COLO829 (cell line): Measurements from ENCODE around the gene WFIKKN1.

ENCODE experiments used
- DNase-seq: peaks from one replicate; pipeline ENCODE4 v3.0.0; 2012; ENCODE audit warnings: low spot score

The WFIKKN1 gene

DNA sequence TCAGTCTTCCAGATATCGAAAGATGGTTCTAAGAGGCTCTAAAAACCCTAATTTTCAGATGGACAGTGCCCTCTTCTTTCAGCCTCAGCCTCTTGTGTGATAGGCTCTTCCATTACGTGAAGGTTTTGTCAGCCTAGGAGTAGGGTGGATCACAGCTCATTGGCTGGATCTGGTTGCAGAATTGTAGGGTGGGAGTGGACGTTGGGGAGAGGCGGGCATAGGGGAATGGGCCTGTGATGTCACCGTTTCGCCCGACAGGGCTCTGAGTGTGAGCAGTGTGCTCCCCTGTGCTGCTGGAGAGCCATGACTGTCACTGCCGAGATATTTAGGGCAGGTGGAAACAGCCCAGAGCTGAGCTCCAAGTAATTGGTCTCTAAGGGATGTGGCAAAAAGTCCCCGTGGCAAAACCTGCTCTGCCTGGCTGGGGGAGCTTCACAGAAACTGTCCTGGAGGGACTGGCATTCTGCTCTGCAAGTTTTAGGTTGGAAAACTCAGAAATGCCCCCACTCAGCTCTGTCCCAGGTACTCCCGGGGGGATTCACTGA is 6.2 kb upstream of the WFIKKN1 start:
- no peak for DNase-seq

DNA sequence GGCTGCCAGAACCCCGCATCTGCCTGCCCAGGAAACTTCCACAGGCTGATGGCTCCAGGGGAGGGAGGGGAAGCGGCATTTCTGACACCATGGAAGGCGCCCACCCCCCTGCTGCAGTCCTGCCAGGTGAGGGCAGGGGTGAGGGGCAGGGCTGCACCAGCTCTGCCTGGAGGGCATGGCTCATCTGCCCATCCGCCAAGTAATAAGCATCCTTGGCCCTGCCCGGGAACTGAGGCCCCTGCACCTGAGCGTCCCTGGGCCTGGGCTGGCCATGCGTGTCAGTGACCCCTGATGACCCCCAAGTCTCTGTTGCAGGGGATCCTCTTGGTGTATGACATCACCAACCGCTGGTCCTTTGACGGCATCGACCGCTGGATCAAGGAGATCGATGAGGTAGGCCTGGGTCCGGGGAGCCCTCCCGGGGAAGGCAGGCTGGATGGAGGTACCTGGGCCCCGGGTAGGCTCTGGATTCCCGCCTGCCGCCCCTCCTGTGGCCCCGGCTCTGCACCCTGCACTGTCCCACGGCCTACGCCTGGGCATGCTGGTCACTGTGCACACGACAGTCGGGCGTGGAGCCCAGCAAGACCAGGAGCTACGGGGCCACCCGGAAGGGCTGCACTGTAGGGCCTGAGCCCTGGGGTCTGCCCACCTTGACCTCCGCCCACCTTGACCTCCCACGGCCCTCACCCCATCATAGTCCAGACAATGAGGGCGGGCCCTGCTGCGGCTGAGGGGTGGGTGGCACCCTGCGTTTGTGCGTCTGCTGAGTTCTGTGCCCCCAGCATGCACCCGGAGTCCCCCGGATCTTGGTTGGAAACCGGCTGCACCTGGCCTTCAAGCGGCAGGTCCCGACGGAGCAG is 5.4 kb upstream of the WFIKKN1 start:
- no peak for DNase-seq

DNA sequence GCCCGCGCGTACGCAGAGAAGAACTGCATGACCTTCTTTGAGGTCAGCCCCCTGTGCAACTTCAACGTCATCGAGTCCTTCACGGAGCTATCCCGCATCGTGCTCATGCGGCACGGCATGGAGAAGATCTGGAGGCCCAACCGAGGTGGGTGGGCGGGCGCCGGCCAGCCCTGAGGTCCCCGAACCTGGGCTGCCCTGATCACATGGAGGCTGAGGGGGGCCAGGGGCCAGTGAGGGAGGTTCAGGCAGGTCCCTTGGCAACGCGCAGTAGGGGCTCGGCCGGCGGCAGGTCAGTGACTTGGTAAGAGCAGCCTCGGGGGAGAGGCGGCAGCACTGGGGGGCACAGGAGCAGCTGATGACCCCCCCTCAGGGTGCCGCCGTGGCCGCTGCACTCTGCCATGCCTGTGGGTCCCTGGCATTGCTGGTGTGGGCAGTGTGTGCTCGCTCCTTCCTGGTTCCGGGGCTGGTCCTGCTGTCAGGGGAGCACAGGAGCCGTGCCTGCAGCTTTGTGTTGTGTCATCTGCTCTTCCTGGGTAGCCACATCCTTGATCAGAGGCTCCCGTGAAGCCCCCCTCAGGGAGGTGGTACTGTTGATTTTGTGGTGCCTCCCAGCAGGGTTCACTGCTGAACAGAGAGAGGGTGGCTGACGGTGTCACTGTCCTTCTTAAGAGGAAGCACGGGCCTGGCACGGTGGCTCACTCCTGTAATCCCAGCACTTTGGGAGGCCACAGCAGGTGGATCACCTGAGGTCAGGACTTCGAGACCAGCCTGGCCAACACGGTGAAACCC is 4.6 kb upstream of the WFIKKN1 start:
- DNase-seq: no peak

- peak; percentile 63 for DNase-seq
Observed at GRCh38 chr16:626787-627453, 3.9 kb upstream of the WFIKKN1 start.

DNA sequence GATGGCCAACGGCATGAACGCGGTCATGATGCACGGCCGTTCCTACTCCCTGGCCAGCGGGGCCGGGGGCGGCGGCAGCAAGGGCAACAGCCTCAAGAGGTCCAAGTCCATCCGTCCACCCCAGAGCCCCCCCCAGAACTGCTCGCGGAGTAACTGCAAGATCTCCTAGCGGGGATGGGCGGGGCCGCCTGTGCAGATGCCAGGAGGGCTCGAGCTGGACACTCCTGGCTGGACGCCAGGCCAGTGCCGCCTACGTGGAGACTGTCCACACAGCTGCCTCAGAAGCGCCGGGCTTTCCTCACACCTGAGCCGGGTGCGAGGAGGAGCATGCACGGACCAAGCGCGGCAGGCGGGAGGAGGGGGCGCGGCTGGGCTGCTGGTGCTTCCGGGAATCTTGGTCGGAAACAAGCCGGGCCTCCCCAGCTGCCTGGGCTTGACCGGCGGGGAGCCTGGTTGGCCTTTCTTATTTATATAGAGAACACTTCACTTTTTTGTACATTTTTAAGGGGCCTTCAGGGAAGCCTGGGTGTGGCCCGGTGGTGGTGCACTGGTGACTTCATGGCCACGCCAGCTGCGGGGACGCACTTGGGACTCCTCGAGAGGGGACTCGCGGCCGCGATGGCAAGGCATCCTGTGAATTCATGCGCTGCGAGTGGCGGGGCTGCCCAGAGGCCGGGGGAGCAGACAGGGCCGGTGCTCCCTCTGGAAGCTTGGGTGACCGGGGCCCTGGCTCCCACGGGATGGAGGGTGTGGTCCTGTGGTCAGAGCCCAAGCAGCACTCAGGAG is 3.1 kb upstream of the WFIKKN1 start:
- DNase-seq: no peak

GRCh38 chr16:628321-629061 is 2.3 kb upstream of the WFIKKN1 start:
- no peak for DNase-seq

DNA sequence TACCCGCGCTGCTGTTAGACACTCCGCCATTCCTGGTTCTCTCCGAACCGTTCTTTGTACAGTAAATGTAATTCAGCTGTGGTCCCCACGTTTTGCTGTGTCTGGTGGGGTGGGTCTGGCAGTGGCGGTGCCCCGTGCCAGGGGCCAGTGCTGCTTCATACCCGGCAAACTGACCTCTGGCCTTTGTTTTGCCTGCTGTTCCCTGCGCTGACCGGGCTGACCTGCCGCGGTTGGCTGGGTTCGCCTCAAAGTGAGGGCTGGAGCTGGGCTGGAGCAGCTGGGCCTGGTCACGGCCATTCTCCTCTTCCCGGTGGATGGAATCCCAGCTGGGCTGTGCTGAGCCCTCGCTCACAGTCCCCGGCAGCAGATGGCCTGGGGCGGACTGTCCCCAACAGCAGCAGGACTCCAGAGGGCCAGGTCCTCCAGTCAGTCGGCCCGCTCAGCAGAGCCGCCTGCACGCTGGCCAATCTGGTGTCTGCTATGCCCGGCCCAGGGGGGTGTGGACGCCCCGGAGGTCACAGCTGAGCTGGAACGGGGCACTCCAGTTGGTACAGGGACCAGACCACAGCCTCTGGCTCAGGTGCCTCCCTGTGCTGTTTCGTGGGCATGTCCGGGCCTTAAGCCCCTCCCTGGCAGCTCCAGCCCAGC is 1.5 kb upstream of the WFIKKN1 start:
- no peak for DNase-seq

- DNase-seq: no peak
Observed at GRCh38 chr16:629833-630248, 944 bp upstream of the WFIKKN1 start.

DNA sequence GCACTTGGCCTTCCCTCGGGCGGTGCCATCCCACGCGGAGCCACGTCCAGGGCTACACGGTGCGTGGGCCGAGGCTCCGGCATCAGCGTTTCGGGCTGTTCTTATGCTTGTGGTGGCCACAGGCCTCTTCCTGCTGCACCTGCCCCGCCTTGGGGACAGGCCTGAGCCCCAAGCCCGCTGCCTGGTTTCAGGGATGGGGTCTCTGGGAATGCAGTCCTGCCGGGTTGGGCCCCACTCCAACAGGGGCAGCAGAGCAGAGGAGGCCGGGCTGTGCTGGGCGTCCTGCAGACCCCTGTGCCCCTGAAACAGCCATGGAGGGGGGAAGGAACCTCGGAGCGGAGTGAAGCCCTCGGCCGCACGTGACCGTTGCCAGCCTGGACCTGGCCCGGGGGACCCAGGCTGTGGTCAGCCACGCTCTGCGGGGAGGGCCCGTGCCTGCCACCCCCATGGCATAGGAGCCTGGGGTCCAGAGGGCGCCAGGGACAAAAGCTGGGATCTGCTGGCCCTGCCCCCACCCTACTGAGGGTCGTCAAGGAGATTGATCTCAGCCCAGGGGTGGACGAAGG is 453 bp upstream of the WFIKKN1 start:
- DNase-seq: no peak

DNA sequence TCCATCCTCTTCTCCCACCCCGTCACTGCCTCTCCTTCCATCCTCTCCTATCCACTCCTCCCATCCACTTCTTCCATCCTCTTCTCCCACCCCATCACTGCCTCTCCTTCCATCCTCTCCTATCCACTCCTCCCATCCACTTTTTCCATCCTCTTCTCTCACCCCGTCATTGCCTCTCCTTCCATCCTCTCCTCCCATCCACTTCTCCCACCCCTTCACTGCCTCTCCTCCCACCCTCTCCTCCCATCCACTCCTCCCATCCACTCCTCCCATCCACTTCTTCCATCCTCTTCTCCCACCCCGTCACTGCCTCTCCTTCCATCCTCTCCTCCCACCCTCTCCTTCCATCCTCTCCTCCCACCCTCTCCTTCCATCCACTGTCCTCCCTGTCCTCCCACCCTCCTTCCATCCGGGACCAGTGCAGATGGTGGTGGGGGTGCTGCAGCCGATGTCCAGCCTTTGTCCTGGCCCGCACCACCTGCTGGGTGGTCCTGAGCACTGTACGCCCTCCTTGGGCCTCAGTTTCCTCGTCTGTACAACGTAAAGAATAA is 1.1 kb downstream of the WFIKKN1 start:
- DNase-seq: no peak

DNA sequence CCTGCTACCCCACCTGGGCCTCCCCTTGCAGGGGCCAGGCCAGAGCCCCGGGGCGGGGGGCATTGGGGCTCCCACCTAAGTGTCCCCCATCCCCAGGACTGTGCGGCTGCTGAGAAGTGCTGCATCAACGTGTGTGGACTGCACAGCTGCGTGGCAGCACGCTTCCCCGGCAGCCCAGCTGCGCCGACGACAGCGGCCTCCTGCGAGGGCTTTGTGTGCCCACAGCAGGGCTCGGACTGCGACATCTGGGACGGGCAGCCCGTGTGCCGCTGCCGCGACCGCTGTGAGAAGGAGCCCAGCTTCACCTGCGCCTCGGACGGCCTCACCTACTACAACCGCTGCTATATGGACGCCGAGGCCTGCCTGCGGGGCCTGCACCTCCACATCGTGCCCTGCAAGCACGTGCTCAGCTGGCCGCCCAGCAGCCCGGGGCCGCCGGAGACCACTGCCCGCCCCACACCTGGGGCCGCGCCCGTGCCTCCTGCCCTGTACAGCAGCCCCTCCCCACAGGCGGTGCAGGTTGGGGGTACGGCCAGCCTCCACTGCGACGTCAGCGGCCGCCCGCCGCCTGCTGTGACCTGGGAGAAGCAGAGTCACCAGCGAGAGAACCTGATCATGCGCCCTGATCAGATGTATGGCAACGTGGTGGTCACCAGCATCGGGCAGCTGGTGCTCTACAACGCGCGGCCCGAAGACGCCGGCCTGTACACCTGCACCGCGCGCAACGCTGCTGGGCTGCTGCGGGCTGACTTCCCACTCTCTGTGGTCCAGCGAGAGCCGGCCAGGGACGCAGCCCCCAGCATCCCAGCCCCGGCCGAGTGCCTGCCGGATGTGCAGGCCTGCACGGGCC is 1.9 kb downstream of the WFIKKN1 start:
- DNase-seq: no peak

DNA sequence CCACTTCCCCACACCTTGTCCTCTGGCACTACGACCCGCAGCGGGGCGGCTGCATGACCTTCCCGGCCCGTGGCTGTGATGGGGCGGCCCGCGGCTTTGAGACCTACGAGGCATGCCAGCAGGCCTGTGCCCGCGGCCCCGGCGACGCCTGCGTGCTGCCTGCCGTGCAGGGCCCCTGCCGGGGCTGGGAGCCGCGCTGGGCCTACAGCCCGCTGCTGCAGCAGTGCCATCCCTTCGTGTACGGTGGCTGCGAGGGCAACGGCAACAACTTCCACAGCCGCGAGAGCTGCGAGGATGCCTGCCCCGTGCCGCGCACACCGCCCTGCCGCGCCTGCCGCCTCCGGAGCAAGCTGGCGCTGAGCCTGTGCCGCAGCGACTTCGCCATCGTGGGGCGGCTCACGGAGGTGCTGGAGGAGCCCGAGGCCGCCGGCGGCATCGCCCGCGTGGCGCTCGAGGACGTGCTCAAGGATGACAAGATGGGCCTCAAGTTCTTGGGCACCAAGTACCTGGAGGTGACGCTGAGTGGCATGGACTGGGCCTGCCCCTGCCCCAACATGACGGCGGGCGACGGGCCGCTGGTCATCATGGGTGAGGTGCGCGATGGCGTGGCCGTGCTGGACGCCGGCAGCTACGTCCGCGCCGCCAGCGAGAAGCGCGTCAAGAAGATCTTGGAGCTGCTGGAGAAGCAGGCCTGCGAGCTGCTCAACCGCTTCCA is 2.7 kb downstream of the WFIKKN1 start:
- no peak for DNase-seq

DNA sequence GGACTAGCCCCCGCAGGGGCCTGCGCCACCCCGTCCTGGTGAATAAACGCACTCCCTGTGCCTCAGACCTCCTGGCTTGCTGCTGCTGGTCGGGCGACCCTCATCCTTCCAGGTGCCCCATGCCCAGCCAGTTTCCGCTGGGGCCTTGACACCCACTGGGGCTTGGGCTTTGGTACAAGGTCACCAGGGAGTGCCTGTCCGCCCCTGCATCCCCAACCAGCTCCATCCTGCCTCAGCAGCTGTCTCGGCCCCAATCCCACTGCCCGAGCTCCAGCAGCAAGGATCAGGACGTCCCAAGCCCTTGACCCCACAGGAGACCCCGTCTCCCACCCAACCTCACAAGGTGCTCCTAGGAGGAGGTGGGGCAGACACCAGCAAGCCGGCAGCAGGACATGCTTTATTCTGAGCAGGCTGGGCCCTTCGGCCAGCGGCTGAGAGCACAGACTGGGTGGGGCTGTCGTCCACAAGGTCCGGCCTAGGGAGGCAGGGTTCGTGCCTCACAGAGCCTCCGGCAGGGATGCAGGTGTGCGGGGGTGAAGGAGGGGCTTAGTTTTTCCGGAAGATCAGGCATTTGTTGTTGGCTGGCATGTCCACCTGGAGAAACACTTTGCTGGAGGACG is 3.4 kb downstream of the WFIKKN1 start:
- DNase-seq: no peak

- DNase-seq: no peak
Observed at GRCh38 chr16:634996-635395, 4.2 kb downstream of the WFIKKN1 start.

- DNase-seq: no peak
Observed at GRCh38 chr16:635573-636205, 4.9 kb downstream of the WFIKKN1 start.

- DNase-seq: peak; percentile 95
Observed at GRCh38 chr16:636206-637080, 5.7 kb downstream of the WFIKKN1 start, which contains the start of gene METTL26. METTL26 (minus strand) TSS chr16:636305; CDS start chr16:636290, 15 bp downstream.
